ENCODE results near the gene ARL4C.

Gene ARL4C

GRCh38 chr2:234502919-234503285 is 6.0 kb upstream of the ARL4C start:
- H3K9me3 Mint-ChIP-seq = no peaks in the 10 kb centered on the region
- H3K27me3 Mint-ChIP-seq (ENCODE audit: low read depth, poor library complexity) = no peaks in the 10 kb centered on the region
- H3K4me1 Mint-ChIP-seq = peaks cover 42% of the 10 kb centered on the region
- no peak overlapping the region for H3K27ac Mint-ChIP-seq
- DNase-seq = no peak
- no peak overlapping the region for H3K4me3 Mint-ChIP-seq
- no peak for TF ChIP-seq CTCF (IDR thresholded peaks at IDR 0.05)
- no peaks in the 10 kb centered on the region for H3K36me3 Mint-ChIP-seq (ENCODE audit: low read depth)

- no peak for TF ChIP-seq CTCF (IDR thresholded peaks at IDR 0.05)
- DNase-seq = no peak
- Mint-ChIP-seq H3K27me3 (ENCODE audit: low read depth, poor library complexity) (peaks cover 3% of the 10 kb centered on the region), H3K4me3 (no peak overlapping the region), H3K27ac (no peak overlapping the region), H3K4me1 (peaks cover 44% of the 10 kb centered on the region), H3K36me3 (ENCODE audit: low read depth) (no peaks in the 10 kb centered on the region), H3K9me3 (no peaks in the 10 kb centered on the region)
Measured at GRCh38 chr2:234502285-234502918, 5.5 kb upstream of the ARL4C start.

- TF ChIP-seq CTCF (IDR thresholded peaks at IDR 0.05) = peak; percentile 54
- Mint-ChIP-seq H3K9me3 (no peaks in the 10 kb centered on the region), H3K36me3 (ENCODE audit: low read depth) (peaks cover 5% of the 10 kb centered on the region), H3K27me3 (ENCODE audit: low read depth, poor library complexity) (peaks cover 3% of the 10 kb centered on the region), H3K4me3 (no peak overlapping the region), H3K4me1 (peaks cover 50% of the 10 kb centered on the region), H3K27ac (no peak overlapping the region)
- DNase-seq = peak; percentile 54
Measured at GRCh38 chr2:234500394-234501006, 3.6 kb upstream of the ARL4C start.

- H3K9me3 Mint-ChIP-seq = no peaks in the 10 kb centered on the region
- no peak for TF ChIP-seq CTCF (IDR thresholded peaks at IDR 0.05)
- H3K4me1 Mint-ChIP-seq = peaks cover 52% of the 10 kb centered on the region
- DNase-seq = no peak
- H3K27ac Mint-ChIP-seq = no peak overlapping the region
- peaks cover 19% of the 10 kb centered on the region for H3K36me3 Mint-ChIP-seq (ENCODE audit: low read depth)
- peak overlapping the region; percentile 78 for H3K4me3 Mint-ChIP-seq
- peaks cover 3% of the 10 kb centered on the region for H3K27me3 Mint-ChIP-seq (ENCODE audit: low read depth, poor library complexity)
Measured at GRCh38 chr2:234497594-234498235, 834 bp upstream of the ARL4C start.

- TF ChIP-seq CTCF (IDR thresholded peaks at IDR 0.05) = no peak
- Mint-ChIP-seq H3K27me3 (ENCODE audit: low read depth, poor library complexity) (peaks cover 3% of the 10 kb centered on the region), H3K36me3 (ENCODE audit: low read depth) (peaks cover 27% of the 10 kb centered on the region), H3K4me1 (peaks cover 54% of the 10 kb centered on the region), H3K27ac (peak overlapping the region; percentile 97), H3K4me3 (peak overlapping the region; percentile 98), H3K9me3 (no peaks in the 10 kb centered on the region)
- DNase-seq = peak; percentile 39
Measured at GRCh38 chr2:234496055-234496834, 636 bp downstream of the ARL4C start.
